Ramos (cell line): Measurements from ENCODE around the gene OTULIN.

ENCODE experiments used
- in situ Hi-C: fragments of 300-500 bp; cut with MboI; formaldehyde crosslinking; loops from one replicate; pipeline ENCODE4 v1.14.3; 2022; ENCODE audit warnings: low sequenced_read_pairs; ENCODE audit not compliant: unreplicated experiment

Gene OTULIN

DNA sequence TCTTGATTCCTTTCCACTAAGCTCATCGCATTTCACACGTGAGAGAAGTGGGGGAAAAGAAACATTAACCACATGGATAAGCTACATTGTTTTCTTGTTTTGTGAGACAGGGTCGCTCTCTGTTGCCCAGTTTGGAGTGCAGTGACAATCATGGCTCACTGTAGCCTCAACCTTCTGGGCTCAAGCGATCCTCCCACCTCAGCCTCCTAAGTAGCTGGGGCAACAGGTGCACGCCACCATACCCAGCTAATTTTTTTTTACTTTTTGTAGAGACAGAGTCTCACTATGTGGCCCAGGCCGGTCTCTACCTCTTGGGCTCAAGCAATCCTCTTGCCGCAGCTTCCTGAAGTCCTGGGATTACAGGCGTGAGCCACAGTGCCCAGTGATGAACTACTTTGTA is 2.8 kb downstream of the OTULIN start:
- in situ Hi-C loops = no loop called here

DNA sequence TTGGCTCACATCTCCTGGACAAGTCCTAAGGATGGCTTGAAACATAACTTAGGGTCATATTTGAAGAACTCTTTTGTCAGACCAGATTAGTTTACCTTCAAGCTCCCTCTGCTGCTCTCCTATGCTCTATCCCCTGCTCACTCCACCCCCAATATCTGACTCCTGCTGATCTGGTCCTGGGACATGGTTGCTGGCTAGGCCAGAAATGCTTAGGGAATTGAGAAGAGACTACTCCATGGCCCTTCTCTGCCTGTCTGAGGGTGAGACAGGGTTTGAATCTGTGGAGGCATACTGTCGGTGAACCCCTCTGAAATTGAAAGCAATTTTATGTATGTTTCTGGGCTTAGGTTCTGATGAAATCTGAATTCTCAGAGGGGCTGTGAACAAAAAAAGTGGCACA is 3.3 kb downstream of the OTULIN start:
- in situ Hi-C loops = no loop called here

DNA sequence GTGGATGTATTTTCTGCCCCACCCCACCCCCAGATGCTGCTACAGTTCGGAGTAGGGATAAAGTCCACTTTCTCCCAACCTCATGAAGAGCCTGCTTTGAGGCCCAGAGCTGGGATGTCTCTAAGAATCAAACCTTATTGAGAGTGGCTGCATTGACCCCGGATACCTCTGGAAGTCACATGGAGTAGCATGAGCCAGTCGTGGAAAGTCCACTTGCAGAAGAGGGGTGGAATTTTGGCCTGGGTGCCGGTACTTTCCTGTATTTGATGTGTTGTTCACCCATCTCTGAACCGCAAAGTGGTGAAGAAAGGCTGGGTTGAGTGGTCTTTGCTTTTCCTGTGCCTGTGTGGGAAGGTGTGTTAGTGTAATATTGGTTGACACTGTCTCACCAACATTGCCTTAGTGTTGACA is 3.7 kb downstream of the OTULIN start:
- in situ Hi-C loops = no loop called here

DNA sequence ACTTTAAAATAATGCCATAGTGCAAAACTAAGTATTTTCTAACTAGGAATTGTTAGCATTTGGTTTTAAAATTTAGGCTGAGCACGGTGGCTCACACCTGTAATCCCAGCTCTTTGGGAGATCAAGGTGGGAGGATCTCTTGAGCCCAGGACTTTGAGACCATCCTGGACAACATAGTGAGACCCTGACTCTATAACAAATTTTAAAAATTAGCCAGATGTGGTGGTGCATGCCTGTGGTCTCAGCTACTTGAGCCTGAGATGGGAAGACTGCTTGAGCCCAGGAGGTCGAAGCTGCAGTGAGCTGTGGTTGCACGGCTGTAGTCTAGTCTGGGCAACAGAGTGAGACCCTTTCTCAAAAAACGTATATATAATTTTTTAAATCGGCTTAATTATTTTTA is 4.9 kb downstream of the OTULIN start:
- in situ Hi-C loops = no loop called here

DNA sequence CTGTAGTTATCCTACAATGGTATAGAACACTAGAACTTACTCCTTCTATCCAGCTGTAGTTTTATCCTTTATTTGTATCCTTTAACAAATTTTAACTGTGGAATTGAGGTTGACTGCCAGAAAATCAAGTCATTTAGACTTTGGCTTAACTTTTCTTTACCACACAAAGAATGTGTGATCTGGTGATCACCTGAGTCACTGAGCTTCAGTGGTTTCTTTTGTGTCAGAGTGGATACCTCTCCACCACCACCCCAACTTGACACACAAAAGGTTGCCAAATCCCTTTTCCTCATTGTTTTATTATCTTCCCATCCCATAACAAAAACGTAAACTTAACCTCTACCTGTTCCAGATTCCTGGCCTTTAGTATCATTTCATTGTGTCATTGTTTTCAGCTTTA is 5.5 kb downstream of the OTULIN start:
- in situ Hi-C loops = no loop called here

DNA sequence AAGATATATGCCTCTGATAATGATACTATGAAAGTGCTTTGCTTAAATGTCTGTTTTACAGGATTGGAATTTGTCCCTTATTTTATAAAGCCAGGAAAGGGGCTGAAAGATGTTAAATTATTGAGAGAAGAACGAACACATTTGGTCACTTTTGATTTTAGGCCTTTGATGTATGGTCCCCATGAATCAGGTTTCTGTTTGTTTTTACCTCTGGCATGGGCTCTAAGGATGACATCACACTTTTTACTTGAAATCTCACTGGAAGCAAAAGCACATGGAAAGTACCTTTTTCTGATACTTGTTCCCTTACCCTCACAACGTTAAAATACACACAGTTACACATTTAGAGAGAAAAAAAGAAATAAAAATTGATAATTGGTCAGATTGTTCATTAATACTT is 6.9 kb downstream of the OTULIN start:
- in situ Hi-C loops = no loop called here

DNA sequence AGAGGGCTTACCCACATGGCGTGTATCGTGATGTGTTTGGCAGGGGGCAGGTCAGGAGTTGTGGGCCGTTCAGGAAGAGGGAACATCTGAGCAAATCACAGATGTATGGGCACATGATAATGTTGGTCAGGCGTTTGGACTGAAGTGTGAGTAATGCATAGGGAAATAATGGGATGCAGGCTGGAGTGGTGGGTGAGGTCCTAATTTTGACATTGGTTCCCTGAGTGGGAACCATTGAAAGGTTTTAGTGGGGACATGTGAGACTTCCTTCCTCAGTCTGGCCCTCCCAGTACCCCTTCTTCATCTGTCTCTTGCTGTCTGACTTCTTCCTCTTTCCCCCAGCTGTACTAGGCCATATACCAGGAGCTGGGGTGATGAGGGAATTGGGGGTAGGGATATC is 7.6 kb downstream of the OTULIN start:
- in situ Hi-C loops = no loop called here

DNA sequence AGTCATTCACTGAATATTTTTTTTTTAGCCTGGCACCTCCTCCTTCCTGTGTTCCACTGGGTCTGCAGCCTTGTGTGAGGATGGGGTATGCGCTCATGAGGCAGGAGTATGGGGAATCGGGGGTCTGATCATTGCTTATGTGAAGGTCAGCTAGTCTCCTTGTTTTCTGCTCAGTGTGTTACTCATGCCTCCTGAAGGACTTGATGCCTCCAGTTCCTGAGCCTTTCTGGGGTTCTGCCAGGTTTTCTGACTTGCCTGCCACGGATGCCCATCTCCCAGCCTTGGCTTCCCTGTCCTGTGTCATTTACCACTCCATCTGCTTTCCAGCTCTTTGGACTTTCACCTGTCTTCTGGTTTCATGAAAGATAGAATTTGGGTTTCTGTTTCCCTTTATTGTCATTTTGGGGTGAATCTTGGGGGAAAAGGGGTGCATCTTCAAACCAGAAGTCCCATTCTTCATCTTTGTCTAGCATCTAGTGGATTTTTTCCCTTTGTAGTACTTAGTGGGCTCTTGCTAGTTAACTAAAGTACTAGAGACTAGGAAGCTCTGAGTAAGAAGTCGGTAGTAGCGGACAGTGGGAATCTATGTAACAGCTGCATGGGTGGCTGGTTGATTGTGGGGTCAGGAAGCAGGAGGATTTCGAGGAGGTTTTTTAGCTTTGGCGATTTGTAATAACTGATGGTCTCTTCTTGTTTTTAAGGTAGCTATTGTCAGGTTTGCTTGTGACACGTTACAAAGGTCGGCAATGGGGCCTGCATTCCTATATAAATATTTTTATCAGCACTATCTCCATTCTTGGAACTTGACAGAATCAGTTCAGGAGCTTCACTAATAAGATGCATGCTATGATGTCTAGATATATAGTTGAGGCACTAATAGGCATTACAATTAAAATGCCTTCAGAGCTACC is 8.2 kb downstream of the OTULIN start:
- in situ Hi-C loops = no loop called here

DNA sequence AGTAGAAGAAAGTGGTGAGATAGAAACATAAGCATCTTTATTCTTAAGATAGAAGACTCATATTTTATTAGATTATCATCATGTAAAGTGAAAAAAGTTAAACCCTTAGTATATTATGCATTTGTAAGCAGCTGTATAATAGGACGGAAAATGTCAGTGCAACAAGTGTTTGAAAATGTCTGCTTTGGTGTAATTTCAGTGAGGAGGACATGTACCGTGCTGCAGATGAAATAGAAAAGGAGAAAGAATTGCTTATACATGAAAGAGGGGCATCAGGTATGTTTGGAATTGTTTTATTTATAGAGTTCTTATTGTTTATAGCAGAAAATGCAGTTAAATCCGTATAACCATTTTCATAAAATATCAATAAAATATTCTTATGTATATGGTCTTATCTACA is 8.9 kb downstream of the OTULIN start:
- in situ Hi-C loops = no loop called here

DNA sequence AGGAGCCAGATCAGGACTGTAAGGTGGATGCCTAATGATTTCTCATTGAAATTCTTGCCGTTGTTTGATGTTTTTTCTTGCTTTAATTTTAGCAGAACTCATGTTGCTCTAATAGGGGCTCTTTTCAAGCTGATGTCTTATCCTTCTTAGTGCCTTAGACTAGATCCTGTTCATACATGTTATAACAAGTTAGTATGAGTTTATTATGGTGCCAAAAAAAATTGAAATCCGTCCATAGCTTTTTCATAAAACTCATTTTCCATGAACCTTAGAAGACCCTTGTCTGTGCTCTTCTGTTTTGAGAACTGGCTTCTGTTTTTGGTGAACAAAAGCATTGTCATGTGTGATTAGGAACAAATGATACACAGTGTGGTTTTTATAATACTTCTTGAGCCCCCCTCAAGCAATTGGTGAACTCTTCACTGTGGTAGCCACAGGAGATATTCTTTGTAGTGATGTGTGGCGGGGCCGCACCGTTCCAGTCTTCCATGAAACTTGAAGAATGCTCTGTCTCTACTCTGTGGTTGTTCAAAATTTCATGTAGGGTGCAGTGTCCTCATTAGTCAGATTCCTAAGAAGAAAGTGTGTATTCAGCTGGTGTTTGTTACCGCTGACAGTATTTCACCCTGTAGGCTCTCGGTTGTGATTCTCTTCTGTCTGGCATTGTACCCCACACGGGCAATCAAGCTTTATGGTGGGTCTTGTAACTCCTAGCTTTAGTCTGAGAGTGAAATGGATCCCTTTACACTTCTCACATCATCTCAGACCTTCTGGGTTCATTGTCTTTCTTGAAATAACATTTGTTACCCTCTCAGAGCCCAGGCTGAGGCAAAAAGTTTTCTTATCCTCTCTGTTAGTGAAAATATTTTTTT is 10.7 kb downstream of the OTULIN start:
- in situ Hi-C loops = no loop called here

DNA sequence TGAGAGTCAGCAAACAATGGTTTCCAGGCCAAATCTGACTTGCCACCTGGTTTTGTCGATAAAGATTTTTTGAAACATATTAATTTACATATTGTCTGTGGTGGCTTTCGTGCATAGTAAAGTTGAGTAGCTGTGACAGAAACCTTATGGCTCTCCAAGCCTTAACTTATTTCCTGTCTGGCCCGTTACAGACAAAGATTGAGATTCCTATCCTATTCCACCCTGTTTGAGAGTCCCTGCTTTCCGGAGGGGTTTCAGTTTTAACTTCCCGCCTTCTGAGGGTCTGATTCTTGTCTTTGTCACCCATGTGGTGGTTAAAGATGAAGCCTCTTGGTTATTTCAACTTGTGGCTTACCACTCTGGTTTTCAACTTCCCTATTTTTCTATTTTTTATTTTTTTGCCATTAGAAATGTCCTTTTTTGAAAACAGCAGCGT is 11.4 kb downstream of the OTULIN start:
- in situ Hi-C loops = no loop called here

DNA sequence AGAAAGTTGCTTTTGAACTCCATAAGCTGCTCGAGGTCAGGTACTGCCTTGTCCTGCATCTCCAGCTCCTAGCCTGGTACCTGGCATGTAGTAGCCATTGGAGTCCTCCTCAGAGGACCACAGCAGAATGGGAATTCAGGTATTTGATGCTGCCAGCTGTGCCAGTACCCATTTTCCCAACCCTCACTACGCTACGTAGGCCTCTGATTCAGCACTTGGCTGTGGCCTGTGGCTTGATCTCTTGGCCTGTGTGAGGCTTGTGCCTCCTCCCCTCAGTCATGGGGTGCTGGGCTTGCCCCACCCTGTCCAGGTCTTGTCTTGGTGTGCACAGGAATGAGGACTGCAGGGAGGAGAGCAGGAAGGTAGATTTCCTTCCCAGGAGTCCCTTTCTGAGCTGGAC is 11.8 kb downstream of the OTULIN start:
- in situ Hi-C loops = no loop called here

DNA sequence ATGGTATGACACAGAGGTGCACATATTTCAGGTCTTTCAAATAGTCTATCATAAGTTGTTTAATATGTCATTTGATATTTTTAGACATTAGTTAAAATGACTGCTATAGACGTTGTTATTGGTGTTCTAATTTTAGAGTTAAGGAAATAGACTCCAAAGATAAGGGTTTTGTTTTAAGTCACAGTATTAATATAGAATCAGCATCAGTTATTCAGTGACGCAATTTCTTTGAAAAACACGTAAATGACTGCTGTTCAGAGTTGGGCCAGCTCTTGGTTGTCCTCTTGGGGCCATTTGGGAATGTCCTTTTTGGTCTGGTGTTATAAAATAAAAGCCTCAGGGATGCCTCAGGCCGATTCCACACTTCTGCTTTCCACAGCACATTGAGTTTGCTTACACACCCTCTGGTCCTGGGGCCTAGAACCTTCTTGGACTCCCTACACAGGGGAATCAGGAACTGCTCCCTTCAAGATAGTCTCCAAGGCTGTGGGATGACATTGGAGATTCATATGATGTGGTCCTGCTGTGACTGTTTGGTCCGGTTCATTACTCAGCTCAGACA is 14.3 kb downstream of the OTULIN start:
- in situ Hi-C loops = no loop called here

DNA sequence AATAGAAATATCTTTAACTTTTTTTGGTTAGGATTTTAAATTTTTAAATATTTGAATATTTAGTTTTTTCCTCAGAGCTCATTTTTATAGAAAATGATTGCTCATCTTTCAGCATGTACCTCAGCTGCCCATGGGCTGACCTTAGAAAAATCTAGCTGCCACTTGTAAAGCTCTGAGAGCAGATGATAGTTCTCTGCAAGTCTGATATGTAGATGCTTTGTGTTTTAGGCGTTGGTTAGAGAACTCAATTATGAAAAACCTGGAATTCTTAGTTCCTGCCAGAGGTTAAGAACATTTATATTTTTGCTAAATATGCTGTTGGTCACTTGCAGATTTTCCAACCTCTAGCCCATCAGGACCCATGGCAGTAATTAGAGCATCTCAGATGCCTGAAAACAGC is 15.1 kb downstream of the OTULIN start:
- in situ Hi-C loops = no loop called here

DNA sequence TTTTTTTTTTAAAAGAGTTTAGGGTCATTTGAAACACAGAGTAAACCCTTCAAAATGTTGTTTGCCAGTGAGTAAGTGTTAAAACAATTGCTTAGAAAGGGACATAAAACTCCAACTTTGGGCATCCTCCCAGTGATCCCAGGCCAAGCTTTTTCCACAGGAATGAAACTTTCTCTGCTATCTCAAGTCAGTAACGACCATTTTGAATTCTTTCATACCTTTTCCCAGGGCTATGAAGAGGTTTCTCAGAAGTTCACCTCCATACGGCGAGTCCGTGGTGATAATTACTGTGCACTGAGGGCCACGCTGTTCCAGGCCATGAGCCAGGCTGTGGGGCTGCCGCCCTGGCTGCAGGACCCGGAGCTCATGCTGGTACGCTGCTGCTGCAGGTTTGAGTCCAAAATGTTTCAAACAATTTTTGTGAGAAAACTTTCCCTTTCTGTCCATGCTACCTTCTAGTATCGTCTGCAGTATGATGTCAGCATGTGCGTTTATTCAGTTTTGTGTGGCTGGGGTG is 16.8 kb downstream of the OTULIN start:
- in situ Hi-C loops = no loop called here

DNA sequence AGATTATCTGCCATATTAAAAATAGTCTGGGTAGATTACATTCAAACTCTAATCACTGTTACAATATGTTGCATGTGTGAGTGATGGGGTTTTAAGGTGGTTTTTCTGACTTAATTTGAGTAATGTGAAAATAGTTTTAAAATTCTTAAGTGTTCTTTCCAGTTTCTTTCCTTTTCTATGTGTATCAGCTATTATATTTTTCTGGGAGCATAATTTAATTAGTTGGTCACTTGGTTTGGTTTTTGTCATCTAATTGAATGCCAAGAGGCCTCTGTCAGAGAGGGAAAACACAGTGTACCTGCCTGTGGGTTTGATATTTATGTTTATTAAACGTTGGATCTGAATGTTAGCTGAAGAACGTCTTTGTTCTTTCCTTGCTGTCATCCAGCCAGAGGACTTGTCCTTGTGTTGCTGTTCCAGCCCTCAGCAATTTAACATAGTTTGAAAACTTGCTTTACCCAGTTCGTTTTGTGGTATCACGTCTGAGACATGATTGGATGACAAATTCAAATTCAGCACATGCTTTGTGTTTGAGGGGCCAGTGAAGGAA is 19.5 kb downstream of the OTULIN start:
- in situ Hi-C loops = no loop called here

DNA sequence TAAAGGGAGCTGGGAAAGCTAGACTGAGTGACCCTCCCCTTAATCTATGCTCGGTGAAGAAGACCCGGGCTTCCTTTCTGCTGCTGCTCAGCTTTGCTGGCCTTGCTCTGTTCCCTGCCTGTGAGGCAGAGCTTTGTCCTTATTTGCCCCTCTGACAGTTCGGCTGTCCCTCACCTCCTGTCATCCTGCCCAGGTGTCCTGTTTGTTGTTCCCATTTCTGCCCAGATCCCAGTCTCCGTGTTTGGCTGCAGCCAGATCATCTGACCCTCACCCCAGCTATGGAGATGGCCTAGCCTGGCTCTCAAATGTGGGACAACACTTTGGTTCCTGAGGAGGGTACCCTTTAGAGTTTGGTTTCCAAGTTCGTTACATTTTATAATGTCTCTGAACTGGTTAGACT is 20.2 kb downstream of the OTULIN start:
- in situ Hi-C loops = no loop called here

DNA sequence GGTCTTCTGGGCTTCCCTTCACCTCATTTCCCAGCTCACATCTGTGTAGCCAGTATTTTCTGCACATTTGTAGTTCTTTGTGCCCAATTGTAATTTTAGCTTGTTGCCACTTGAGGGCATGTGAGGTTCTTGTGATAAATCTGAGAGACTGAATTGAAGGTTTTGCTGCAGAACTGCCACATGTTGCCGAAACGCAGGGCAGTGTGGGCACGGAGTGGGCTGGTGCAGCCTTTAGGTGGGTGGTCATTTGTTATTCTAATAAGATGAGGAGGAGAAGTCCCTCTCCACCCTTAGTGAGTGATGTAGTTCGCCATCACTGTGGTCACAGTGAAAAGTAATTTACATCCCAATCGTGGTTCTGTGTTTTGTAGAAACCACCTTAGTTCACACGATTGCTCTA is 21.2 kb downstream of the OTULIN start:
- in situ Hi-C loops = no loop called here

DNA sequence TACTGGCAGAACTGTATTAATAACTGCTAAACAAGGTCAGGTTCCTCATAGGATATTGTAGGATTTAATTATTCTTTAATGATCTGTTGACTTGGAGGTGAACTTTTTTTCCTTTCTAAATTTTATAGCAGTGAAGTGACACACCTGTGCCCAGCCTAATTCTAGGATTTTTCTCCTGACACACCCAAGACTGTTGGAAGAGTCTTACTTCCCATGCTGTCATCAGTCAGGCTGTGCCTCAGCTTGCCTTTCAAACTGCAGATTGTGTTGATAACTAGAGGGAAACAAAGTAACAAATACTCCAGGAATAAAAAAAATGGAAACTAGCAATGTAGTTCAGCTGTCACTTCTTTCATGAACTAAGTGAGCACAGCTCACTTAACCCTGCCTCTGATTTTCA is 22.0 kb downstream of the OTULIN start:
- in situ Hi-C loops = no loop called here

DNA sequence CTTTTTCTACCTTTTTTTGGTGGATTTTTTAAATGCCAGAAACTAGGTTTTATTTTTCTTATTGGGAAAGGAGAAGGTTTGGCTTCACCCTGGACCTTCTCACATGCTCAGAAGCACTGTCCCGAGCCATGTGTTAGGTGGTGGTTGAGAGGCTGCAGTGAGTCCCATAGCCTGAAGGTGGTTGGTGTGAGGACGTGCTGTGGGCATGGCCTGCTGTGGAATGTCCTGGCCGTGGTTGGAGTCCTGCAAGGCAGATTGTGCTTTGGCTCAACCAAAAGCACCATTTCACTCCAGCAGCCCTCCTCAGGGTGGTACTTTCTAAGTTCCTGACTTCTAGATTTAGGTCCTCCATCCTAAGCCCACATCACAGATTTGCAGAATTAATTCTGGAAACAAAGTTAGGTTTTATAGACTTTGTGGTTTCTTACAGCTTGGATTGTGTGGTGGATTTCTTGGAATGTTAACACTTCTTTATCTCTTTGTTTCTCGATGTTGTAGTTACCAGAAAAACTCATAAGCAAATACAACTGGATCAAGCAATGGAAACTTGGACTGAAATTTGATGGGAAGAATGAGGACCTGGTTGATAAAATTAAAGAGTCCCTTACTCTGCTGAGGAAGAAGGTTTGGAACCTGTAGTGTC is 22.6 kb downstream of the OTULIN start:
- in situ Hi-C loops = no loop called here
